OCI-LY3 (cell line): ENCODE measurements around the gene INTS11.

Experiments used
- CTCF ChIP-seq: fragments of 200-600, 300-600 bp; sonication (generic); IDR thresholded peaks from 2 replicates; pipeline ENCODE4 v1.5.1; 2014; ENCODE audit warnings: antibody characterized with exemption, low read length, low read depth
- EZH2phosphoT487 ChIP-seq: fragments of 200-600 bp; shearing (Covaris generic); IDR thresholded peaks from 2 replicates; pipeline ENCODE4 v1.6.1; 2018; ENCODE audit warnings: antibody characterized with exemption, mixed run types, low read depth

GRCh38 chr1:1329304-1330210 is 5.1 kb upstream of the INTS11 start:
- TF ChIP-seq CTCF (no peak), EZH2phosphoT487 (no peak)
